H1 (cell line): ENCODE results near the gene CAMTA1. TPM values are rescaled to one million over a fixed set of nuclear protein-coding genes. Genes with fewer than 3 reads are reported as not detected.

ENCODE experiments used
- CTCF ChIA-PET: fragments of 300-600 bp; sonication (Branson Sonifier 250); formaldehyde crosslinking; loops from one replicate; lab custom pipeline; 2021; ENCODE audit not compliant: partially characterized antibody; lab: Charles Lee
- POLR2A ChIA-PET: fragments of 300-600 bp; sonication (Branson Sonifier 250); formaldehyde crosslinking; loops from one replicate; lab custom pipeline; 2021; ENCODE audit warnings: inconsistent platforms; ENCODE audit not compliant: partially characterized antibody; lab: Charles Lee
- DNase-seq, 2 experiments: peaks; one replicate each; pipeline versions ENCODE4 v3.0.0 to v3.0.0-alpha.2; 2010 to 2022; ENCODE audit warnings: low spot score in 2 of 2, low read depth in 1 of 2, mixed read lengths in 1 of 2
- FAIRE-seq: peaks from 2 replicates; lab custom pipeline; 2011; peaks lifted over from hg19 to GRCh38; lab: Jason Lieb, UNC
- H2AFZ ChIP-seq: 2 replicates; pipeline ENCODE4 v1.8.1; 2012; ENCODE audit warnings: low read length, inconsistent platforms
- H2AK5ac ChIP-seq: 2 replicates; pipeline ENCODE4 v1.6.1; 2013; ENCODE audit warnings: low read depth, low read length
- H2BK120ac ChIP-seq: replicated peaks from 2 replicates; pipeline ENCODE3; 2013; ENCODE audit warnings: low read depth, low read length, inconsistent platforms
- H2BK12ac ChIP-seq: 2 replicates; pipeline ENCODE4 v1.6.1; 2013; ENCODE audit warnings: low read depth, low read length
- H2BK15ac ChIP-seq: 2 replicates; pipeline ENCODE4 v1.6.1; 2013; ENCODE audit warnings: low read length
- H2BK20ac ChIP-seq: 2 replicates; pipeline ENCODE4 v1.6.1; 2013; ENCODE audit warnings: low read length
- H2BK5ac ChIP-seq: 2 replicates; pipeline ENCODE4 v1.6.1; 2013; ENCODE audit warnings: low read depth, low read length
- H3K14ac ChIP-seq: 2 replicates; pipeline ENCODE4 v1.6.1; 2013; ENCODE audit warnings: inconsistent platforms; ENCODE audit not compliant: insufficient read length
- H3K18ac ChIP-seq: 2 replicates; pipeline ENCODE4 v1.6.1; 2013; ENCODE audit warnings: low read length; ENCODE audit errors: extremely low read depth
- H3K23ac ChIP-seq: 2 replicates; pipeline ENCODE4 v1.6.1; 2013; ENCODE audit warnings: inconsistent platforms; ENCODE audit not compliant: insufficient read length
- H3K23me2 ChIP-seq: 2 replicates; pipeline ENCODE4 v1.6.1; 2013; ENCODE audit warnings: low read depth, low read length
- H3K27ac ChIP-seq: 2 replicates; pipeline ENCODE4 v1.6.1; 2011; ENCODE audit warnings: low read depth, low read length, inconsistent platforms
- H3K27me3 ChIP-seq, 4 experiments: replicated peaks in 1 of 4; 1 replicate in 1 of 4; 2 replicates in 3 of 4; pipeline versions ENCODE4 v1.6.1 to v1.8.1; 2011 to 2013; ENCODE audit warnings: low read length in 3 of 4, mild to moderate bottlenecking in 3 of 4, inconsistent platforms in 2 of 4, mixed read lengths in 2 of 4, moderate library complexity in 1 of 4; ENCODE audit not compliant: control insufficient read depth in 3 of 4, insufficient read depth in 3 of 4; ENCODE audit errors: extremely low read depth in 1 of 4
- H3K36me3 ChIP-seq, 4 experiments: 2 replicates each; pipeline versions ENCODE4 v1.6.1 to v1.8.1; 2011 to 2013; ENCODE audit warnings: mild to moderate bottlenecking in 4 of 4, low read length in 3 of 4, moderate library complexity in 2 of 4, control low read depth in 1 of 4, inconsistent platforms in 1 of 4; ENCODE audit not compliant: insufficient read depth in 4 of 4, control insufficient read depth in 2 of 4
- H3K4ac ChIP-seq: replicated peaks from 2 replicates; pipeline ENCODE3; 2013; ENCODE audit warnings: low read length, low read depth, mixed read lengths, inconsistent platforms; ENCODE audit not compliant: insufficient read length
- H3K4me1 ChIP-seq, 4 experiments: replicated peaks in 1 of 4; 1 replicate in 1 of 4; 2 replicates in 3 of 4; pipeline versions ENCODE4 v1.6.1 to v1.8.1; 2011 to 2013; ENCODE audit warnings: low read length in 3 of 4, inconsistent platforms in 2 of 4, mixed read lengths in 1 of 4; ENCODE audit not compliant: insufficient read depth in 4 of 4, control insufficient read depth in 3 of 4
- H3K4me2 ChIP-seq, 2 experiments: 2 replicates each; pipeline versions ENCODE4 v1.6.1 to v1.8.1; 2011 to 2013; ENCODE audit warnings: low read depth in 2 of 2, low read length in 2 of 2, control low read depth in 1 of 2, inconsistent platforms in 1 of 2, mild to moderate bottlenecking in 1 of 2; ENCODE audit not compliant: insufficient read depth in 1 of 2
- H3K4me3 ChIP-seq, 4 experiments: fragments of 200-600, 300-600 bp in 1 of 4; sonication (generic), shearing (Covaris generic), sonication (Bioruptor Twin) in 1 of 4; 2 replicates each; pipeline versions ENCODE4 v1.5.1 to v1.8.1; 2011 to 2016; ENCODE audit warnings: low read length in 4 of 4, low read depth in 3 of 4, control low read depth in 2 of 4, inconsistent platforms in 2 of 4, mild to moderate bottlenecking in 2 of 4, mixed read lengths in 1 of 4, moderate library complexity in 1 of 4; ENCODE audit not compliant: insufficient read depth in 2 of 4; ENCODE audit errors: extremely low read depth in 1 of 4
- H3K56ac ChIP-seq: replicated peaks from 2 replicates; pipeline ENCODE3; 2013; ENCODE audit warnings: low read depth, mild to moderate bottlenecking, mixed read lengths, low read length, inconsistent platforms; ENCODE audit not compliant: insufficient read length
- H3K79me1 ChIP-seq: 2 replicates; pipeline ENCODE4 v1.6.1; 2013; ENCODE audit warnings: low read depth, low read length, control low read depth
- H3K79me2 ChIP-seq, 2 experiments: 2 replicates each; pipeline versions ENCODE4 v1.6.1 to v1.8.1; 2012 to 2013; ENCODE audit warnings: low read length in 2 of 2, mild to moderate bottlenecking in 2 of 2, inconsistent platforms in 1 of 2; ENCODE audit not compliant: insufficient read depth in 2 of 2, control insufficient read depth in 1 of 2
- H3K9ac ChIP-seq, 4 experiments: replicated peaks in 1 of 4; 1 replicate in 1 of 4; 2 replicates in 3 of 4; pipeline versions ENCODE4 v1.6.1 to v1.8.1; 2011 to 2013; ENCODE audit warnings: low read depth in 3 of 4, low read length in 3 of 4, control low read depth in 2 of 4, mild to moderate bottlenecking in 2 of 4, moderate library complexity in 2 of 4, inconsistent platforms in 1 of 4; ENCODE audit errors: extremely low read depth in 1 of 4
- H3K9me3 ChIP-seq, 2 experiments: 2 replicates each; pipeline versions ENCODE4 v1.6.1 to v1.8.1; 2012 to 2013; ENCODE audit warnings: mild to moderate bottlenecking in 2 of 2, moderate library complexity in 2 of 2, control low read depth in 1 of 2, inconsistent platforms in 1 of 2, low read depth in 1 of 2, low read length in 1 of 2, mixed read lengths in 1 of 2; ENCODE audit not compliant: insufficient read depth in 2 of 2
- H4K20me1 ChIP-seq, 2 experiments: replicated peaks in 1 of 2; 2 replicates each; pipeline versions ENCODE3 to v1.8.1; 2011 to 2013; ENCODE audit warnings: inconsistent platforms in 2 of 2, low read length in 2 of 2, mild to moderate bottlenecking in 1 of 2; ENCODE audit not compliant: insufficient read depth in 2 of 2, control insufficient read depth in 1 of 2
- H4K5ac ChIP-seq: 2 replicates; pipeline ENCODE4 v1.6.1; 2013; ENCODE audit warnings: low read length, low read depth, mixed read lengths, inconsistent platforms; ENCODE audit not compliant: insufficient read length
- H4K8ac ChIP-seq: 2 replicates; pipeline ENCODE4 v1.8.0; 2013; ENCODE audit warnings: mild to moderate bottlenecking, moderate library complexity, low read length, inconsistent platforms; ENCODE audit not compliant: insufficient read depth; ENCODE audit errors: extremely low read depth
- H4K91ac ChIP-seq: replicated peaks from 2 replicates; pipeline ENCODE3; 2013; ENCODE audit warnings: low read length, mixed read lengths, inconsistent platforms; ENCODE audit not compliant: insufficient read length
- EP300 ChIP-seq, 2 experiments: IDR thresholded peaks; 1 replicate in 1 of 2; 2 replicates in 1 of 2; pipeline ENCODE4 v1.6.1; 2011 to 2012; ENCODE audit warnings: low read depth in 2 of 2, low read length in 2 of 2, mild to moderate bottlenecking in 2 of 2, borderline replicate concordance in 1 of 2, inconsistent platforms in 1 of 2, moderate library complexity in 1 of 2
- SP2 ChIP-seq: IDR thresholded peaks from 2 replicates; pipeline ENCODE4 v1.6.1; 2012; ENCODE audit warnings: mild to moderate bottlenecking, low read length, inconsistent platforms
- WGBS, 2 experiments: shearing (Covaris generic) in 1 of 2; methylation state at CpG; one replicate each; pipeline versions ENCODE4 v1.1.6 to v1.1.7; 2013 to 2015; ENCODE audit warnings: low lambda C conversion rate in 2 of 2, mixed read lengths in 2 of 2, inconsistent platforms in 1 of 2, low coverage in 1 of 2, missing lambda C conversion rate in 1 of 2; ENCODE audit not compliant: insufficient replicate concordance in 2 of 2, insufficient coverage in 1 of 2, insufficient read length in 1 of 2; ENCODE audit errors: extremely low coverage in 1 of 2, missing lambda C conversion rate in 1 of 2; 5-methylcytosine and 5-hydroxymethylcytosine counted together
- polyA plus RNA-seq, 7 experiments: library from polyadenylated mRNA; depleted of rRNA in 3 of 7; stranded (reverse) in 5 of 7; unstranded in 2 of 7; fragments of >200 nt in 5 of 7; fragments of 200-250 nt in 2 of 7; gene quantifications; 1 replicate in 5 of 7; 2 replicates in 1 of 7; 4 replicates in 1 of 7; pipeline versions ENCODE4 v1.2.1 to v1.2.3, GENCODE V29; 2011 to 2013; ENCODE audit warnings: missing spikeins in 2 of 7, mixed read lengths in 2 of 7
- total RNA-seq: library from RNA; stranded (reverse); fragmentation: NEBNext Ultra II Directional; extraction: Animal tissue kit (Norgen Biotek cat#: 25700); gene quantifications from 2 replicates; pipeline ENCODE4 v1.2.1, GENCODE V29; 2021

The CAMTA1 gene
- total and polyA plus RNA-seq, 2 of the 8 experiments (the other 6 are each of a cell fraction or from before 2014, with no cell fraction given), result 65.0 to 119 TPM

DNA sequence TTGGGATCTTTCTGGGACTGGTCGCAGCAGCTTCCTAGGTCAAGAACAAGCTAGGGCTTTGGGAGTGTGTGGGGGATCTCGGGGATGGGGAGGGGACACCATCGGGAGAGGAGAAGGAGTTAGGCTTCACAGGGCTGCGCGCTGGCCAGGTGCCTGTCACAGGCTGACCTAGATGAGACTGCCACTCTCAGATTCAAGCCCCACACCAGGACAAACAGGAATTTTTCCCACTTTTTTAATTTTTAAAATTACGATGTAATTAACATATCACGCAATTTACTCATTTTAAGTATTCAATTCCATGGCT is 180.6 kb downstream of the CAMTA1 start:
- TF ChIP-seq SP2 (no peak), EP300 (IDR thresholded peaks at IDR 0.05; ENCODE audit: borderline replicate concordance in 1 of 2, low read depth in 2 of 2, low read length in 2 of 2) (no peak)
- TF ChIP-seq, all 59 proteins: peak for 0
- Histone ChIP-seq H4K91ac (no peak overlapping the region), H4K5ac (no peak overlapping the region), H3K4me2 (no peak overlapping the region), H2AFZ (no peak overlapping the region), H2AK5ac (no peak overlapping the region), H4K8ac (no peak overlapping the region), H3K23ac (no peak overlapping the region), H2BK12ac (no peak overlapping the region), H3K4me1 (peaks cover 0 to 24% (median 10%) of the 10 kb centered on the region in 4 experiments; a peak in 5 of 7 replicates), H3K18ac (no peak overlapping the region), H3K79me1 (no peaks in the 10 kb centered on the region), H3K79me2 (no peaks in the 10 kb centered on the region), H3K56ac (no peak overlapping the region), H3K4me3 (no peak overlapping the region), H3K14ac (no peak overlapping the region), H2BK20ac (no peak overlapping the region), H3K27ac (no peak overlapping the region), H3K4ac (no peak overlapping the region), H2BK5ac (no peak overlapping the region), H3K9ac (no peak overlapping the region), H4K20me1 (no peaks in the 10 kb centered on the region), H3K27me3 (no peaks in the 10 kb centered on the region), H3K9me3 (no peaks in the 10 kb centered on the region), H3K23me2 (peaks cover 10% of the 10 kb centered on the region; the same call in 1 of the 2 replicates), H3K36me3 (no peaks in the 10 kb centered on the region; a peak in 1 of 8 replicates), H2BK15ac (no peak overlapping the region), H2BK120ac (no peak overlapping the region)
- 87 to 100% methylated on average over 2 to 7 of the region's 7 CpGs for WGBS, 2 experiments
- FAIRE-seq (no peak), DNase-seq (no peak)
- CTCF ChIA-PET, result interaction anchor here (0.6 to 1.7 kb wide), 10 partner anchors 8 to 243 kb away, joined by 3 to 4 read pairs (median 4); no protein-coding TSS in a partner anchor
- POLR2A ChIA-PET, result no interaction called here
